H1 (cell line): ENCODE measurements around the gene EMID1. TPM values are rescaled to one million over a fixed set of nuclear protein-coding genes. Genes with fewer than 3 reads are reported as not detected.

Experiments
- CTCF ChIA-PET: fragments of 300-600 bp; sonication (Branson Sonifier 250); formaldehyde crosslinking; loops from one replicate; lab custom pipeline; 2021; ENCODE audit not compliant: partially characterized antibody; lab: Charles Lee
- POLR2A ChIA-PET: fragments of 300-600 bp; sonication (Branson Sonifier 250); formaldehyde crosslinking; loops from one replicate; lab custom pipeline; 2021; ENCODE audit warnings: inconsistent platforms; ENCODE audit not compliant: partially characterized antibody; lab: Charles Lee
- DNase-seq, 2 experiments: peaks; one replicate each; pipeline versions ENCODE4 v3.0.0 to v3.0.0-alpha.2; 2010 to 2022; ENCODE audit warnings: low spot score in 2 of 2, low read depth in 1 of 2, mixed read lengths in 1 of 2
- FAIRE-seq: peaks from 2 replicates; lab custom pipeline; 2011; peaks lifted over from hg19 to GRCh38; lab: Jason Lieb, UNC
- H2AFZ ChIP-seq: 2 replicates; pipeline ENCODE4 v1.8.1; 2012; ENCODE audit warnings: low read length, inconsistent platforms
- H2AK5ac ChIP-seq: 2 replicates; pipeline ENCODE4 v1.6.1; 2013; ENCODE audit warnings: low read depth, low read length
- H2BK120ac ChIP-seq: replicated peaks from 2 replicates; pipeline ENCODE3; 2013; ENCODE audit warnings: low read depth, low read length, inconsistent platforms
- H2BK12ac ChIP-seq: 2 replicates; pipeline ENCODE4 v1.6.1; 2013; ENCODE audit warnings: low read depth, low read length
- H2BK15ac ChIP-seq: 2 replicates; pipeline ENCODE4 v1.6.1; 2013; ENCODE audit warnings: low read length
- H2BK20ac ChIP-seq: 2 replicates; pipeline ENCODE4 v1.6.1; 2013; ENCODE audit warnings: low read length
- H2BK5ac ChIP-seq: 2 replicates; pipeline ENCODE4 v1.6.1; 2013; ENCODE audit warnings: low read depth, low read length
- H3K14ac ChIP-seq: 2 replicates; pipeline ENCODE4 v1.6.1; 2013; ENCODE audit warnings: inconsistent platforms; ENCODE audit not compliant: insufficient read length
- H3K18ac ChIP-seq: 2 replicates; pipeline ENCODE4 v1.6.1; 2013; ENCODE audit warnings: low read length; ENCODE audit errors: extremely low read depth
- H3K23ac ChIP-seq: 2 replicates; pipeline ENCODE4 v1.6.1; 2013; ENCODE audit warnings: inconsistent platforms; ENCODE audit not compliant: insufficient read length
- H3K23me2 ChIP-seq: 2 replicates; pipeline ENCODE4 v1.6.1; 2013; ENCODE audit warnings: low read depth, low read length
- H3K27ac ChIP-seq: 2 replicates; pipeline ENCODE4 v1.6.1; 2011; ENCODE audit warnings: low read depth, low read length, inconsistent platforms
- H3K27me3 ChIP-seq, 4 experiments: replicated peaks in 1 of 4; 1 replicate in 1 of 4; 2 replicates in 3 of 4; pipeline versions ENCODE4 v1.6.1 to v1.8.1; 2011 to 2013; ENCODE audit warnings: low read length in 3 of 4, mild to moderate bottlenecking in 3 of 4, inconsistent platforms in 2 of 4, mixed read lengths in 2 of 4, moderate library complexity in 1 of 4; ENCODE audit not compliant: control insufficient read depth in 3 of 4, insufficient read depth in 3 of 4; ENCODE audit errors: extremely low read depth in 1 of 4
- H3K36me3 ChIP-seq, 4 experiments: 2 replicates each; pipeline versions ENCODE4 v1.6.1 to v1.8.1; 2011 to 2013; ENCODE audit warnings: mild to moderate bottlenecking in 4 of 4, low read length in 3 of 4, moderate library complexity in 2 of 4, control low read depth in 1 of 4, inconsistent platforms in 1 of 4; ENCODE audit not compliant: insufficient read depth in 4 of 4, control insufficient read depth in 2 of 4
- H3K4ac ChIP-seq: replicated peaks from 2 replicates; pipeline ENCODE3; 2013; ENCODE audit warnings: low read length, low read depth, mixed read lengths, inconsistent platforms; ENCODE audit not compliant: insufficient read length
- H3K4me1 ChIP-seq, 4 experiments: replicated peaks in 1 of 4; 1 replicate in 1 of 4; 2 replicates in 3 of 4; pipeline versions ENCODE4 v1.6.1 to v1.8.1; 2011 to 2013; ENCODE audit warnings: low read length in 3 of 4, inconsistent platforms in 2 of 4, mixed read lengths in 1 of 4; ENCODE audit not compliant: insufficient read depth in 4 of 4, control insufficient read depth in 3 of 4
- H3K4me2 ChIP-seq, 2 experiments: 2 replicates each; pipeline versions ENCODE4 v1.6.1 to v1.8.1; 2011 to 2013; ENCODE audit warnings: low read depth in 2 of 2, low read length in 2 of 2, control low read depth in 1 of 2, inconsistent platforms in 1 of 2, mild to moderate bottlenecking in 1 of 2; ENCODE audit not compliant: insufficient read depth in 1 of 2
- H3K4me3 ChIP-seq, 4 experiments: fragments of 200-600, 300-600 bp in 1 of 4; sonication (generic), shearing (Covaris generic), sonication (Bioruptor Twin) in 1 of 4; 2 replicates each; pipeline versions ENCODE4 v1.5.1 to v1.8.1; 2011 to 2016; ENCODE audit warnings: low read length in 4 of 4, low read depth in 3 of 4, control low read depth in 2 of 4, inconsistent platforms in 2 of 4, mild to moderate bottlenecking in 2 of 4, mixed read lengths in 1 of 4, moderate library complexity in 1 of 4; ENCODE audit not compliant: insufficient read depth in 2 of 4; ENCODE audit errors: extremely low read depth in 1 of 4
- H3K56ac ChIP-seq: replicated peaks from 2 replicates; pipeline ENCODE3; 2013; ENCODE audit warnings: low read depth, mild to moderate bottlenecking, mixed read lengths, low read length, inconsistent platforms; ENCODE audit not compliant: insufficient read length
- H3K79me1 ChIP-seq: 2 replicates; pipeline ENCODE4 v1.6.1; 2013; ENCODE audit warnings: low read depth, low read length, control low read depth
- H3K79me2 ChIP-seq, 2 experiments: 2 replicates each; pipeline versions ENCODE4 v1.6.1 to v1.8.1; 2012 to 2013; ENCODE audit warnings: low read length in 2 of 2, mild to moderate bottlenecking in 2 of 2, inconsistent platforms in 1 of 2; ENCODE audit not compliant: insufficient read depth in 2 of 2, control insufficient read depth in 1 of 2
- H3K9ac ChIP-seq, 4 experiments: replicated peaks in 1 of 4; 1 replicate in 1 of 4; 2 replicates in 3 of 4; pipeline versions ENCODE4 v1.6.1 to v1.8.1; 2011 to 2013; ENCODE audit warnings: low read depth in 3 of 4, low read length in 3 of 4, control low read depth in 2 of 4, mild to moderate bottlenecking in 2 of 4, moderate library complexity in 2 of 4, inconsistent platforms in 1 of 4; ENCODE audit errors: extremely low read depth in 1 of 4
- H3K9me3 ChIP-seq, 2 experiments: 2 replicates each; pipeline versions ENCODE4 v1.6.1 to v1.8.1; 2012 to 2013; ENCODE audit warnings: mild to moderate bottlenecking in 2 of 2, moderate library complexity in 2 of 2, control low read depth in 1 of 2, inconsistent platforms in 1 of 2, low read depth in 1 of 2, low read length in 1 of 2, mixed read lengths in 1 of 2; ENCODE audit not compliant: insufficient read depth in 2 of 2
- H4K20me1 ChIP-seq, 2 experiments: replicated peaks in 1 of 2; 2 replicates each; pipeline versions ENCODE3 to v1.8.1; 2011 to 2013; ENCODE audit warnings: inconsistent platforms in 2 of 2, low read length in 2 of 2, mild to moderate bottlenecking in 1 of 2; ENCODE audit not compliant: insufficient read depth in 2 of 2, control insufficient read depth in 1 of 2
- H4K5ac ChIP-seq: 2 replicates; pipeline ENCODE4 v1.6.1; 2013; ENCODE audit warnings: low read length, low read depth, mixed read lengths, inconsistent platforms; ENCODE audit not compliant: insufficient read length
- H4K8ac ChIP-seq: 2 replicates; pipeline ENCODE4 v1.8.0; 2013; ENCODE audit warnings: mild to moderate bottlenecking, moderate library complexity, low read length, inconsistent platforms; ENCODE audit not compliant: insufficient read depth; ENCODE audit errors: extremely low read depth
- H4K91ac ChIP-seq: replicated peaks from 2 replicates; pipeline ENCODE3; 2013; ENCODE audit warnings: low read length, mixed read lengths, inconsistent platforms; ENCODE audit not compliant: insufficient read length
- RXRA ChIP-seq: IDR thresholded peaks from 2 replicates; pipeline ENCODE4 v1.6.1; 2011; ENCODE audit warnings: low read depth, mild to moderate bottlenecking, low read length, moderate library complexity; ENCODE audit not compliant: insufficient read depth
- WGBS, 2 experiments: shearing (Covaris generic) in 1 of 2; methylation state at CpG; one replicate each; pipeline versions ENCODE4 v1.1.6 to v1.1.7; 2013 to 2015; ENCODE audit warnings: low lambda C conversion rate in 2 of 2, mixed read lengths in 2 of 2, inconsistent platforms in 1 of 2, low coverage in 1 of 2, missing lambda C conversion rate in 1 of 2; ENCODE audit not compliant: insufficient replicate concordance in 2 of 2, insufficient coverage in 1 of 2, insufficient read length in 1 of 2; ENCODE audit errors: extremely low coverage in 1 of 2, missing lambda C conversion rate in 1 of 2; 5-methylcytosine and 5-hydroxymethylcytosine counted together
- polyA plus RNA-seq, 7 experiments: library from polyadenylated mRNA; depleted of rRNA in 3 of 7; stranded (reverse) in 5 of 7; unstranded in 2 of 7; fragments of >200 nt in 5 of 7; fragments of 200-250 nt in 2 of 7; gene quantifications; 1 replicate in 5 of 7; 2 replicates in 1 of 7; 4 replicates in 1 of 7; pipeline versions ENCODE4 v1.2.1 to v1.2.3, GENCODE V29; 2011 to 2013; ENCODE audit warnings: missing spikeins in 2 of 7, mixed read lengths in 2 of 7
- total RNA-seq: library from RNA; stranded (reverse); fragmentation: NEBNext Ultra II Directional; extraction: Animal tissue kit (Norgen Biotek cat#: 25700); gene quantifications from 2 replicates; pipeline ENCODE4 v1.2.1, GENCODE V29; 2021

EMID1 gene
- total and polyA plus RNA-seq, 2 of the 8 experiments (the other 6 are each of a cell fraction or from before 2014, with no cell fraction given), result 3.9 to 7.4 TPM

DNA sequence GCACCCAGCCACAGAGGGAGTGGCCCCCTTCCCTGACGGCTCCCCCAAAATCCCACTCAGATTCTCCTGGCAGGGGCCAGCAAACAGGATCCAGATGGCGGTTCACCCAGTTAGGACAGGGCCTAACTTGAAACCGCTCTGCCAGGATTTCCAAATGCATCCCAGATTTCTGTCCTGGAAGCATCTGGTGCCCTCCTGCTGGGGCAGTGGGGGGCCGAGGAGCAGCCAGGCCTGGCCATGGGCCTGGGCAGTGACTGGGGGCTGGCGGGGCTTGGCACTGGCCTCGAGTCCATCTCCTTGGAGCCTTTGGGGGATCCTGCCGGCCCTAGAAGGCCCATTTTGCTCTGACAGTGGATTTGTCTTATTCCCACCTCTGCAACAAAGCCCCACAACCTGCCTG lies 17.9 kb upstream of the EMID1 start:
- no peaks in the 10 kb centered on the region; a peak in 1 of 8 replicates for H3K36me3 ChIP-seq
- no peak overlapping the region for H2BK5ac ChIP-seq
- FAIRE-seq, result no peak
- peaks cover 0 to 5% (median 0%) of the 10 kb centered on the region in 4 experiments; a peak in 2 of 7 replicates for H3K4me1 ChIP-seq
- WGBS, 2 experiments, result 86% methylated on average over 7 of the region's 7 CpGs; no CpG with 5 or more reads in 1 of the 2 experiments
- no peaks in the 10 kb centered on the region for H3K79me1 ChIP-seq
- H3K9ac ChIP-seq, result no peak overlapping the region; a peak in 1 of 7 replicates
- H2AFZ ChIP-seq, result no peak overlapping the region
- H3K23me2 ChIP-seq, result no peaks in the 10 kb centered on the region
- no peak overlapping the region for H2BK20ac ChIP-seq
- no peaks in the 10 kb centered on the region for H3K9me3 ChIP-seq
- H2BK15ac ChIP-seq, result no peak overlapping the region
- no peak overlapping the region for H3K4ac ChIP-seq
- H3K14ac ChIP-seq, result no peak overlapping the region
- H4K8ac ChIP-seq, result no peak overlapping the region
- no peak overlapping the region for H2AK5ac ChIP-seq
- ChIA-PET POLR2A (no interaction called here), CTCF (no interaction called here)
- H3K23ac ChIP-seq, result no peak overlapping the region
- H3K4me3 ChIP-seq, result no peak overlapping the region
- no peak for DNase-seq
- H3K79me2 ChIP-seq, result no peaks in the 10 kb centered on the region
- no peak overlapping the region for H3K18ac ChIP-seq
- no peak overlapping the region for H4K91ac ChIP-seq
- no peaks in the 10 kb centered on the region for H4K20me1 ChIP-seq
- no peak overlapping the region for H3K27ac ChIP-seq
- no peak overlapping the region for H2BK120ac ChIP-seq
- H3K4me2 ChIP-seq, result no peak overlapping the region
- no peak overlapping the region for H2BK12ac ChIP-seq
- no peaks in the 10 kb centered on the region for H3K27me3 ChIP-seq
- H4K5ac ChIP-seq, result no peak overlapping the region
- no peak overlapping the region for H3K56ac ChIP-seq
- TF ChIP-seq RXRA, result no peak
